AG04449 (cell line): ENCODE measurements around the gene GBP2.

Source experiments
- CTCF ChIA-PET: fragments of 350-600 bp; formaldehyde crosslinking; extraction: SDS; loops from one replicate; lab custom pipeline; 2021; ENCODE audit warnings: antibody characterized with exemption; lab: Yijun Ruan, JAX
- POLR2A ChIA-PET: fragments of 400-600, 350-600 bp; formaldehyde crosslinking; extraction: SDS; loops from one replicate; lab custom pipeline; 2020; ENCODE audit warnings: antibody characterized with exemption, inconsistent platforms; lab: Yijun Ruan, JAX
- DNase-seq: peaks from one replicate; pipeline ENCODE4 v3.0.0-alpha.2; 2010; ENCODE audit warnings: low read depth, low spot score
- H3K4me3 ChIP-seq: 2 replicates; pipeline ENCODE4 v1.5.1; 2011; ENCODE audit warnings: low read depth, mild to moderate bottlenecking, control low read depth, low read length
- CTCF ChIP-seq: IDR thresholded peaks from one replicate; pipeline ENCODE4 v1.5.1; 2011; ENCODE audit warnings: mild to moderate bottlenecking, moderate library complexity, low read length, control low read depth, inconsistent platforms; ENCODE audit not compliant: insufficient read depth; ENCODE audit errors: missing control alignments

GBP2 gene

DNA sequence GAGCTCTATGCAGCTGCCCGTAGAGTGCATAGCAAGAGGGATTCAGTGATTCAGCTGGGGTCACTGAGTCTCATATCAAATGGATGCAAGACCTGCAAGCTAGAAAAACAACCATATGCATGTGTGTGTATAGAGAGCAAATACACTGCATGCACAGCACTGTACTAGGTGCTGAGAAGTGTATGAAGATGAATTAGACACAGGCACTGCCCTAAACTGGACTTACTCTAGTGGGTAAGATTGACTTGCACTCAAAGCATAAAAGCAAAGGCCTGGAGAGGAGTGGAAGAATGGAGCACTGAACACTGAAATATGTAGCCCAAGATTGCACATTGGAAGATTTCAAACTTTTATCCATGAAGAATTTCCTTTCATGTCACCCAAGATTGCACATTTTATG, 55.4 kb downstream of the GBP2 start:
- DNase-seq = no peak
- ChIA-PET POLR2A (no interaction called here), CTCF (interaction anchor here (1.2 to 3.4 kb wide), 2 partner anchors 12 to 15 kb away, joined by 3 to 20 read pairs; no protein-coding TSS in a partner anchor)
- no peak for TF ChIP-seq CTCF
- H3K4me3 ChIP-seq = no peak overlapping the region

DNA sequence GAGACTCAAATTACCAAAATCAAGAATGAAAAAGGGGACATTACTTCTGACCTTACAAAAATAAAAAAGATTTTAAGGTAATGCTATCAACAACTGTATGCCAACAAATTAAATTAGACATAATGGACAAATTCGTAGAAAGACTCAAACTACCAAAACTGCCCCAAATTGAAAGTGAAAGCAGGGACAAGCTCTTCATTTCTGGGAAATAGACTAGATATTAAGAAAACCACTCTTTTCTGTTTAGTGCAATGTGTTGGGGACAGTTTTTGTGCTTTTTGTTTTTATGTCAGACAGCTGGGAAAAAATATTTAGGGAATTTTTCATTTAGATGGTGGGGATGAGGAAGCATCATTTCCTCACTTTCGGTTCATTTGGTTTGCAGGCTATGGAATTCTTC, 56.0 kb downstream of the GBP2 start:
- ChIA-PET POLR2A (no interaction called here), CTCF (interaction anchor here (1.2 to 3.4 kb wide), 4 partner anchors 8 to 72 kb away, joined by 3 to 20 read pairs (median 8); no protein-coding TSS in a partner anchor)
- no peak for TF ChIP-seq CTCF
- DNase-seq = no peak
- no peak overlapping the region for H3K4me3 ChIP-seq

DNA sequence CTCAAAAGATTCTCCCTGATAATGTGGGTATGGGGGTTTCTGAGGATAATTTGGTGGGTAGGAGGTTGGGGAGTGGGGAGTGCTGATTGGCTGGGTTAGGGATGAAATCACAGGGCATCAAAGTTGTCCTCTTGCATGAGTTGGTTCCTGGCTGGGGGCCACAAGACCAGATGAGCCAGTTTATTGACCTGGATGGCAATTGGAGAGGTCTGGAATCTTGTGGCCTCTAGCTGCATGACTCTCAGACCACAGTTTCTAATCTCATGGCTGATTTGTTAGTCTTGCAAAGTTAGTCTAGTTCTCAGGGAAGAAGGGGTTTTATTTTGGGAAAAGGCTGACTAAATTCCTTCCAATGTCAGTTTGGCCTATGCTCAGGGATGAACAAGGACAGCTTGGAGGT, 57.6 kb downstream of the GBP2 start:
- H3K4me3 ChIP-seq = no peak overlapping the region
- no peak for TF ChIP-seq CTCF
- peak; percentile 73 for DNase-seq
- ChIA-PET POLR2A (no interaction called here), CTCF (interaction anchor here (1.0 to 3.4 kb wide), 5 partner anchors 10 to 290 kb away, joined by 5 to 20 read pairs (median 5); no protein-coding TSS in a partner anchor)

GRCh38 chr1:89065079-89065868, 60.6 kb downstream of the GBP2 start, which contains the start of gene GBP1:
Gene GBP1 (minus strand): TSS chr1:89065208. CDS start chr1:89063234, 1,974 bp downstream.
- peak; percentile 61 for DNase-seq
- peak within 1 kb of the TSS; percentile 69 for H3K4me3 ChIP-seq
- no peak for TF ChIP-seq CTCF
- POLR2A ChIA-PET = interaction anchor here (1.2 kb wide), 1 partner anchor 43 kb away, joined by 4 read pairs; the partner anchor contains the start of gene GBP3
- CTCF ChIA-PET = interaction anchor here (0.7 to 0.9 kb wide), 2 partner anchors 82 to 293 kb away, joined by 3 read pairs; no protein-coding TSS in a partner anchor

- H3K4me3 ChIP-seq = peak overlapping the region; percentile 69
- ChIA-PET CTCF (interaction anchor here (0.7 to 0.9 kb wide), 3 partner anchors 42 to 294 kb away, joined by 3 read pairs; partner anchors contain the start of gene GBP3), POLR2A (interaction anchor here (1.2 kb wide), 1 partner anchor 42 kb away, joined by 4 read pairs; the partner anchor contains the start of gene GBP3)
- DNase-seq = no peak
- no peak for TF ChIP-seq CTCF
Observed at GRCh38 chr1:89064632-89065031, 61.3 kb downstream of the GBP2 start.

DNA sequence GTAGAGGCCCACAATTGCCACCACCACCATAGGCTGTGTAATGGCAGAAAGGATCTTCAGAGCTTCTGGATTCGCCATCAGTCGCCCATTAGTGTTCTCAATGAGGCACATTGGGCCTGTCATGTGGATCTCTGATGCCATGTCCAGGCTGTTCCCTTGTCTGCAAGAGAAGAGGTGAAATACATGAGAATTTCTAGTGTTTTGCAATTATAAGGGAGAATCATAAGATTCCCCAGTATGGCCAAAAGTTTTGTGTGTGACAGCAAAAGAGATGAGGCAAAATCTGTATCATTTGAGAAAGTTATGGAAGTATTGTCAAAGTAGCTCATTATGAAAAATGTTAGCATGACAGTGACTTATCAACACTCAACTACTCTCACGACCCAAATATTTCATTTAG, 62.8 kb downstream of the GBP2 start:
- no peak for DNase-seq
- ChIA-PET POLR2A (no interaction called here), CTCF (no interaction called here)
- H3K4me3 ChIP-seq = peak overlapping the region; percentile 6; the same call in 1 of the 2 replicates
- TF ChIP-seq CTCF = no peak
